Activated naive CD8-positive, alpha-beta T cell treated with anti-CD3 and anti-CD28 coated beads, Interleukin-2, amount 50 U/mL, for 24 hours (primary cell): ENCODE data around the gene PHF13.
"Not testable (repeated sequence)": the region's sequence is repeated elsewhere in the genome, so short reads cannot be mapped to it uniquely, and the experiment has no call there.

Source experiments
- ATAC-seq: fragments of 150-1000 bp; cut with Tn5 transposase; one replicate; pipeline ENCODE4 v1.10.0; 2021
- DNase-seq: peaks from one replicate; pipeline ENCODE4 v3.0.0; 2021
- H3K27ac Mint-ChIP-seq: one replicate; pipeline ENCODE4 v1.8.0; 2021; ENCODE audit warnings: mild to moderate bottlenecking, mixed read lengths
- H3K27me3 Mint-ChIP-seq: one replicate; pipeline ENCODE4 v1.8.0; 2021; ENCODE audit warnings: mixed read lengths
- H3K36me3 Mint-ChIP-seq: one replicate; pipeline ENCODE4 v1.8.0; 2021; ENCODE audit warnings: low read depth, mixed read lengths
- H3K4me1 Mint-ChIP-seq: one replicate; pipeline ENCODE4 v1.8.0; 2021; ENCODE audit warnings: mixed read lengths
- H3K4me3 Mint-ChIP-seq: one replicate; pipeline ENCODE4 v1.8.0; 2021; ENCODE audit warnings: mild to moderate bottlenecking, moderate library complexity, mixed read lengths
- H3K9me3 Mint-ChIP-seq: one replicate; pipeline ENCODE4 v1.8.0; 2021; ENCODE audit warnings: mixed read lengths

The PHF13 gene

DNA sequence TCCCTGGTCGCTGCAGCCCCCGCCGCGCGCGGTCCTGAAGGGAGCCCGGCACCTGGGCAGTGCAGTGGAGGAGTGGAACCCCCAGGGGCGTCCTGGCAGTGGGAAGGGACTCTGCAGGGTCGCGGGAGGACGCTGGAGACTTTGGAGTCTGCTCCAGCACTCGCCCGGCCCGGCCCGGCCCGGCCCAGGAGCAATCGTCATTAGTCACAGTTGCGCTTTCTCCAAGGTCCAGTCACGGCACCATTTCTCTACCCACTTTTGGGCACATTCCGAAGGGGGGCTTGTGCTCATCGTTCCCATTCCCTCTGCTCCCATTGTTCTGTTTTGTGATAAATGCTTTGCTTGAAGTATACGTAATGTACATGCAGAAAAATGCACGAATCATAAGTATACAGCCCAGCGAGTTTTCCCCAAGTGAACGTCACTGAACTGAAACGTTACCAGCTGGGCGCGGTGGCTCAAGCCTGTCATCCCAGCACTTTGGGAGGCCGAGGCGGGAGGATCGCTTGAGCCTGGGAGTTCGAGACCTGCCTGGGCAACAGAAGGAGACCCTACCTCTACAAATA, 12.1 kb downstream of the PHF13 start:
- Mint-ChIP-seq H3K9me3 (no peaks in the 10 kb centered on the region), H3K4me3 (peak overlapping the region; percentile 87), H3K27ac (peak overlapping the region; percentile 69), H3K36me3 (peaks cover 14% of the 10 kb centered on the region), H3K4me1 (peaks cover 31% of the 10 kb centered on the region), H3K27me3 (no peaks in the 10 kb centered on the region)
- DNase-seq (peak; percentile 15), ATAC-seq (peak; percentile 33)

DNA sequence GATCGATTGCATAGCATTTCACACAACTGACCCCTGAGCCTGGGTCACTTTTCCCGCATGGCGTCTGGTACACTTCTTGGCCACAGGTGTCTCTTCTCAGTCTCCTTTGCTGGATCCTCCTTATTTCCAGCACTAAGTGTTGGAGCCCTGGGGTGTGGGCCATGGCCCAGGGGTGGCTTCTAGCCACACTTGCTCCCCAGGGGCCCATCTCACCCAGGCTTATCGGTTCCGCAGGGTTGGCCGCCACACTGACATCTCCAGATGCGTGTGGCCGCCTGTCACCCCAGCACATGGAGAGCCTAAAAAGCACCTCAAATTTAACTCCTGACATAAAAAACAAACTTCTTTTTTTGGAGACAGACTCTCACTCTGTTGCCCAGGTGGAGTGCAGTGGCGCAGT, 13.5 kb downstream of the PHF13 start:
- Mint-ChIP-seq H3K4me3 (peak overlapping the region; percentile 87), H3K36me3 (peaks cover 14% of the 10 kb centered on the region), H3K9me3 (no peaks in the 10 kb centered on the region), H3K27me3 (no peaks in the 10 kb centered on the region), H3K4me1 (peaks cover 31% of the 10 kb centered on the region), H3K27ac (no peak overlapping the region)
- DNase-seq (no peak), ATAC-seq (no peak)

DNA sequence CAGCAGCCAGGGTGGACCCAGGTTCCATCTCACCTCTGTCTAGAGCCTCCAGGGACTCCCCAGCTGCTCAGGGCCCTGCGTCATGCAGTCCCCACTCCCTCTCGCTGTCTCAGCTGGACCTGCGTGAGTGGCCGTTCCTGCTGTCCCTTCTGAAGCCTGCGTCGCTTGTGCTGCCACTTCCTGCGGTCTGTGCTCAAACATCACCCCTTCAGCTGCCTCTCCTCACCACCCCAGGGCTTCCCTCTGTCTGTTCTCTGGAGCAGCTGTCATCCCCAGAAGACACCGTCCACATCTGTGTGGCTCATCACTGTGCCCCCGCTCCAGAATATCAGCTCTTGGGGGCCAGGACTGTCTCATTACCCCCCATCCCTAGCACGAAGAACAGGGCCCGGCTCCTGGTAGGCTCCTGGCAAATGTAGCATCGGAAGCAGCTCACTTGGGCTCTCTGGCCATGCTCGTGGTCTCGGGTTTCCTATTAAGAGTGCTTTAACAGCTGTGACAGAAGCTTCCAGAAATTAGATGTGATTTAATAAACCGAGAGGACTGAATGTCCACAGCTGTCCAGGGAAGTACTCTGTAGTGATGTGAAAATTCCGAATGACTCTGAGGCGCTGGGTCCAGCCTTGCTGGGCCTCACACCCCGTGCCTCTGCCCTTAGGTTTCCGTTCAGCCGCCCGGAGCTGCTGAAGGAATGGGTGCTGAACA, 14.5 kb downstream of the PHF13 start:
- no peak for DNase-seq
- Mint-ChIP-seq H3K4me1 (peaks cover 31% of the 10 kb centered on the region), H3K36me3 (peaks cover 8% of the 10 kb centered on the region), H3K4me3 (peak overlapping the region; percentile 35), H3K9me3 (no peaks in the 10 kb centered on the region), H3K27ac (no peak overlapping the region), H3K27me3 (no peaks in the 10 kb centered on the region)
- no peak for ATAC-seq

DNA sequence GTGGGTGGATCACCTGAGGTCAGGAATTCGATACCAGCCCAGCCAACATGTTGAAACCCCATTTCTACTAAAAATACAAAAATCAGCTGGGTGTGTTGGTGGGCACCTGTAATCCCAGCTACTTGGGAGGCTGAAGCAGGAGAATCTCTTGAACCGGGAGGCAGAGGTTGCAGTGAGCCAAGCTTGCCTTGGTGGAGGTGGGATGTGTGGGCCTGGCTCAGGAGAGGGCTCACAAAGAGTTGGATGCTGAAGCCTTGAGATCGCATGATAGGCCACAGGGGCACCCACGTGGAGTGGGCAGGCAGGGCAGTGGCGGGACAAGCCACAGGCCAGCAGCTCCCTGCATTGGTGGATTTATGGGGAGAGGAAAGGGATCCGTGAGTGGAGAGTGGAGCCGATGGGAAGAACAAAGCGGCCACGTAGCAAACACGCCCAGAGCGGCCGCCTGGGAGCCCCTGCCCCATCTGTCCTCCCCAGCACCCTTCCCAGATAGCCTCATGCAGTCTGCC, 15.5 kb downstream of the PHF13 start:
- Mint-ChIP-seq H3K9me3 (no peaks in the 10 kb centered on the region), H3K27ac (no peak overlapping the region), H3K27me3 (no peaks in the 10 kb centered on the region), H3K36me3 (peaks cover 15% of the 10 kb centered on the region), H3K4me1 (peaks cover 29% of the 10 kb centered on the region), H3K4me3 (no peak overlapping the region)
- ATAC-seq = no peak
- DNase-seq = no peak

DNA sequence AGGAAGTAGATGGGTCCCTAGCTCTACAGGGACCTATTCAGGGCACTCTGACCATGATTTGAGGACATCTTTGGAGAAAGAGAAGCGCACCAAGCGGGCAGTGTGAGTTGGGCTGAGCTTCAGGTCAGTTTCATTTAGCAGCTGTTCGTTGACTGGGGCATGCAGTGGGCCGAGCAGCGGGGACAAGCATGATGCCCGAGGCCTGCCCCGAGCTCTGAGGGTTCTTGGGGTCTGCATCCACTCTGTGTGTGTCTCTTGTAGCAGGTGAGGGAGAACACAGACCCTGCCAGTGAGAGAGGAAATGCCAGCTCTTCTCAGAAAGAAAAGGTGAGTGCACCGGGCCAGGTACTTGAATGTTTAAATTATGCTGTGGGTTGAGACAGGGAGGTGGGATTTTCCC, 16.5 kb downstream of the PHF13 start:
- no peak for DNase-seq
- Mint-ChIP-seq H3K27me3 (no peaks in the 10 kb centered on the region), H3K9me3 (no peaks in the 10 kb centered on the region), H3K27ac (no peak overlapping the region), H3K36me3 (peaks cover 15% of the 10 kb centered on the region), H3K4me1 (peaks cover 22% of the 10 kb centered on the region), H3K4me3 (no peak overlapping the region)
- ATAC-seq = no peak

DNA sequence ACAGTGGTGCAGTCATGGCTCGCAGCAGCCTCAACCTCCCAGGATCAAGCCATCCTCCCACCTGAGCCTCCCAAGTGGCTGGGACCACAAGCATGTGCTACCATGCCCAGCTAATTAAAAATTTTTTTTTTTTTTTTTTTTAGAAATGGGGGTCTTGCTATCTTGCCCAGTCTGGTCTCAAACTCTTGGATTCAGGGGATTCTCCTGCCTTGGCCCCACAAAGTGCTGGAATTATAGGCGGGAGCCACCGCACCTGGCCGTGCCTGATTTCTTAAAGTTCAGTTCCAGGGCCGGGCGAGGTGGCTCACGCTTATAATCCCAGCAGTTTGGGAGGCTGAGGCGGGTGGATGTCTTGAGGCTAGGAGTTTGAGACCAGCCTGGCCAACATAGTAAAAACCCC, 17.5 kb downstream of the PHF13 start:
- Mint-ChIP-seq H3K27me3 (no peaks in the 10 kb centered on the region), H3K36me3 (peaks cover 15% of the 10 kb centered on the region), H3K9me3 (no peaks in the 10 kb centered on the region)

DNA sequence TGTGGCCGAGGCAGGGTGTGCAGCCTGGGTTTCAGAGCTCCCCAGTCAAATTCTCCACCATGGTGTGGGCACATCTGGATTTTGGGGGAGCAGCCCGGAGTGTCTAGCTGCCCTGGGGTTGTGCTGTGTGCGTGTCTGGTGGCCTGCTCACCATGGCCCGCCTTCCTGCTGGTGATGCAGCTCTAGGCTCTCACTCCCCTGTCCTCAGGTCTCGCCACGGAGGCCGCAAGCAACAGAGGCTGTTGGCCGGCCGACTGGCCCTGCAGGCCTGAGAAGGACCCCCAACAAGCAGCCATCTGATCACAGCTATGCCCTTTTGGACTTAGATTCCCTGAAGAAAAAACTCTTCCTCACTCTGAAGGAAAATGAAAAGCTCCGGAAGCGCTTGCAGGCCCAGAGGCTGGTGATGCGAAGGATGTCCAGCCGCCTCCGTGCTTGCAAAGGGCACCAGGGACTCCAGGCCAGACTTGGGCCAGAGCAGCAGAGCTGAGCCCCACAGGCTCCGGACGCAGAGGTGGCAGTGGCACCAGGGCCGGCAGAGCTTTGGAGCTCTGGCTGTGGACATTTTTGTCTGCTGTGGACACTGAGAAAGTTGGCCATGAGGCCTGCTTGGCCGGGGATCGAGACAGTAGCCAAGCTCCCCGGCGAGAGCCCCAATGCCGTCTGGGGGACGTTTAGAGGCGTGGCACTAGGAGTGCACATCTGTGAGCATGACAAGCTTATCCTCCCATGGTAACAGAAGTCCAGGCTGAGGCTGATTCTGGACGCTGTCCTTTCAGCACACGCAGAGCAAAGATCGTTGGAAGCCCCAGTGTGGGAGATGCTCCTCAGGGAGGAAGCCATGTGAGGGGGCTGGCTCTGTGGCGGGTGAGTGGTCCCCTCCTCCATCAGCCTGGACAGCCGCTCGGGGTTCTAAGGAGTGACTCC, 19.3 kb downstream of the PHF13 start:
- H3K36me3 Mint-ChIP-seq = peaks cover 19% of the 10 kb centered on the region
- no peaks in the 10 kb centered on the region for H3K9me3 Mint-ChIP-seq

More for the DNA sequence above, 17.5 kb downstream of the PHF13 start:
- ATAC-seq (no peak), DNase-seq (no peak)
- Mint-ChIP-seq H3K4me1 (peaks cover 17% of the 10 kb centered on the region), H3K4me3 (no peak overlapping the region), H3K27ac (no peak overlapping the region)

DNA sequence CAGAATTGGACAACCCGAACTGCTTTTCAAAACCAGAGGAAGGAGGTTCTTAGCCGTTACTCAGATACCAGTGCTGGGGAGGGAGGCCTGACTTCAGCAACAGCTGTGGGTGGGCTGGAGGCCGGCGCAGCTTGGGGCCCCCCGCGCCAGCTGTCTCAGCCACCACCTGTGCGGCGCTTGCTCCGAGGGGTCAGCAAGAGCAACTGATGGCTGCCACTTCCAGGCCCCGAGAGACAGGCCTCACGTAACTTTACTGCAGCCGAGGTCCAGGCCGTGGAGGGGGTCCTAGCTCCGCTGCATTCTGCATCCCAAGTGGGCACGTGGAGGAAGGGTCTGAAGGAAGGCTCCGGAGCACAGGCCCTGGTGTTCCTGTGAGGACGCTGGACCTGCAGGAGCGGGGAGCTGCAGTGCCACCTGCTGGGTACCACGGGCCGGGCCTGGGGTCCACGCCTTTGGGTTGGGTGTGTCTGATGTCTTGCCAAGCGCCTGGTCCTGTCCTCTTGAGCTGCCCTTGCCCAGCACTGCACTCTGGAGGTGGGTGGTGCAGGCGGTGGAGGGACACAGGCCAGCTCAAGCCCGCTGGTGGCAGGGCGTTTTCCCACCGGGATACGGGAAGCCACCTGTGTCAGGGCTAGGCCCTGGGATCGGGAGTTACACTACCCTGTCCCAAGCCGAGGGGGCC, 21.0 kb downstream of the PHF13 start:
- peak; percentile 24 for ATAC-seq
- no peaks in the 10 kb centered on the region for H3K4me1 Mint-ChIP-seq
- H3K9me3 Mint-ChIP-seq = no peaks in the 10 kb centered on the region
- no peak overlapping the region for H3K4me3 Mint-ChIP-seq
- H3K27me3 Mint-ChIP-seq = no peaks in the 10 kb centered on the region
- H3K27ac Mint-ChIP-seq = no peak overlapping the region
- peaks cover 20% of the 10 kb centered on the region for H3K36me3 Mint-ChIP-seq
- DNase-seq = peak; percentile 58

More for the DNA sequence above, 19.3 kb downstream of the PHF13 start:
- no peak overlapping the region for H3K27ac Mint-ChIP-seq
- ATAC-seq (no peak), DNase-seq (no peak)
- no peak overlapping the region for H3K4me3 Mint-ChIP-seq
- no peaks in the 10 kb centered on the region for H3K27me3 Mint-ChIP-seq
- H3K4me1 Mint-ChIP-seq = peaks cover under 1% of the 10 kb centered on the region

DNA sequence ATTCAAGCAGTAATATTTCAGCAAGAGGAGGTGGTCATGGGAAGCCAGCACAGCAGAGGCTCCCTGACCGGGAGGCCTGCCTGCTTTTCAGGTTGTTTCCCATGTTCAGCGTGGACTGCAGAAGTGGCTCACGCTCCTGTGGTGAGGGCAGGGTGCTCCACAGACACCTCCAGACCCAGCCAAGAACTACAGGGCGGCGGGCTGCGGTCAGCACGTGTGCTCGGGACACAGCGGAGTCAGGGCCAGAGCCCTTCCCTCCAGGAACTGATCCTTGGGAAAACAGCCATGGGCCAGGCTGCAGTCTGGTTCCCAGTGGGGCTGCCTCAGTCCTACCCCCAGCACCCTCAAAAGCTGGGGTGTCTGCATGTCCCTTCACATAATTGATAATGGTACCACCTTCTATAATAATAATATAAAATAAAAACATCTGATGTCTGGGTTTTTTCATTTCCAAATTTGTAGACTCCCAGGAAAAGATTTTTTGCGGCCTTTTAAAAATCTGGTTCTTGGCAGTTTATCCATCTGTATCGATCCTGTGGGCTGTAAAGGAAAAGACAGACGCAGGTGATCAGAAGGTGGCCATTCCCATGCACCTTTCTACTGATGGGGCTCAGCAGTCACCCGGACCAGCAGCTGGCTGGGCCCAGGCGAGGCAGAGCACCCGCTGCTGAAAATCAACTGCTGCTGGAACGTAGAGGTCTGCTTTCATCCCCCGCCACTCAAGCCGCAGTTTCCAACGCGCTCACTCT, 21.8 kb downstream of the PHF13 start:
- no peaks in the 10 kb centered on the region for H3K27me3 Mint-ChIP-seq
- no peak for ATAC-seq
- no peaks in the 10 kb centered on the region for H3K9me3 Mint-ChIP-seq
- peaks cover 20% of the 10 kb centered on the region for H3K36me3 Mint-ChIP-seq
- H3K27ac Mint-ChIP-seq = no peak overlapping the region
- DNase-seq = no peak
- no peak overlapping the region for H3K4me3 Mint-ChIP-seq
- no peaks in the 10 kb centered on the region for H3K4me1 Mint-ChIP-seq

DNA sequence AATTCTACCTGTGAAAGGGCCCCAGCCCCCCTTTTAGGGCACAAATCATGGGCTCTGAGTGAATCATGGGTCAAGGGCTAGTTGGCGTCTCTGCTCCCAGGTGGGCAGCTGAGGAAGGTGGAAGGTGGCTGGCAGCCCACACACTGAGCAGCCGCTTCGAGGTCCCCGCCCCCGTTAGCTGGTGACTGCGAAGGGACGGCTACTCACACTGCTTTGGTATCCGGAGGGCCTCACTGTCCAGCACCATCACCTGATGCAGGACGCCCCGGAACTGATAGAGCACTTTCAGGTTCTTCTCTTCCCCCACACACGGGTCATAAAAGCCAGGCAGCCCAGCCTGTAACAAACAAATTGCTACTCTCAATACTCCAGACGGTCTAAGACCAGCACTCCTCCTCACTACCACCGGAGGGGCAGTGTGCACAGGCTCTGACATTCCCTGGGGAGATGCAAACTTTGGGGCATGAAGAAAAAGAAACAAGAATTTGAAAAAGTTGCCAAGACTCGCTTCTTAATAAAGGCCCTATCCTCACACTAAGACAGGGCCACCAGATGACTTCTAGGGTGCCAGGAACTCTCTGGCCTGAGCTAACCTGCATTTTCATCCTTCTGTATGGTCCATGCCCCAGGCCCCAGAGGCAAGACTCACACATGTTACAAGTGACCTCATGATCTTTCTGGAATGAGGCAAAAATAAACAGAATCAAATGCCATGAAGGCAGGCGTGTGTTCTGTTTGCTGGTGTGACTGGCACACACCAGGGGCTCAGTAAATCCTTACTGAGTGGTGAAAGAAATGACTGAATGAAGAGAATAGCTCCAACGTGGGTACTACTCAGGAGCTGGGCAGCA, 22.6 kb downstream of the PHF13 start:
- no peak for ATAC-seq
- Mint-ChIP-seq H3K36me3 (peaks cover 20% of the 10 kb centered on the region), H3K27me3 (no peaks in the 10 kb centered on the region), H3K4me1 (no peaks in the 10 kb centered on the region), H3K27ac (no peak overlapping the region), H3K9me3 (no peaks in the 10 kb centered on the region), H3K4me3 (no peak overlapping the region)
- DNase-seq = no peak

DNA sequence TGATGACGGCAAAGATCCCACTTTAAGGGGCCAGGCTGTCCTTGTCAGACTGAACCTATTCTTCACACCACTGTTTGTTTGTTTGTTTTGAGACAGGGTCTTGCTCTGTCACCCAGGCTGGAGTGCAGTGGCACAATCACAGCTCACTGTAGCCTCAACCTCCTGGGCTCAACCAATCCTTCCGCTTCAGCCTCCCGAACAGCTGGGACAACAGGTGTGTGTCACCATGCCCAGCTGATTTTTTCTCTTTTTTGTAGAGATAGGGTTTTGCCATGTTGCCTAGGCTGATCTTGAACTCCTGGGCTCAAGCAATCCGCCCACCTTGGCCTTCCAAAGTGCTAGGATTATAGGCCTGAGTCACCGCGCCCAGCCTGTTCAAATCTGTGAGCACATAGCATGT, 23.2 kb downstream of the PHF13 start:
- H3K4me3 Mint-ChIP-seq, H3K27ac Mint-ChIP-seq, ATAC-seq, DNase-seq, H3K4me1 Mint-ChIP-seq, H3K9me3 Mint-ChIP-seq, H3K27me3 Mint-ChIP-seq: not testable (repeated sequence)
- peaks cover 20% of the 10 kb centered on the region for H3K36me3 Mint-ChIP-seq

DNA sequence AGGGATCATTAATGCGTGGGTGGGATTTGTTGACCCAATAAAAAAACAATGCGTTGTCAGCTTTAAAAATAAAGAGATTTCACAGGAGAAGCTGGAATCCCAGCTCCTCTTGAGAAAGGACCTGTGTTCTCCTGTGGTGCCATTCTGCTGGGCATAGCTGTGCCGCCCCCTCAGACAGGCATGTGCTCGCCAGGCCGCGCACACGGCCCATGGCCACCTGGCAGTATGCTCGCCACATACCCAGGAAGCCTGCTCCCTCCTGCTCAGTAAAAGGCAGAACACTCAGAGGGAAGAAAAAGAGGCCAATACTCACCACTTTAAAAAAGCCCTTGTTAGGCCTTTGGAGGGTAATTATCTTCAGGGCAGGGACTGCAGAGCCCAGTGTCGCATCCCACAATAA, 24.2 kb downstream of the PHF13 start:
- no peak for ATAC-seq
- no peak overlapping the region for H3K27ac Mint-ChIP-seq

DNA sequence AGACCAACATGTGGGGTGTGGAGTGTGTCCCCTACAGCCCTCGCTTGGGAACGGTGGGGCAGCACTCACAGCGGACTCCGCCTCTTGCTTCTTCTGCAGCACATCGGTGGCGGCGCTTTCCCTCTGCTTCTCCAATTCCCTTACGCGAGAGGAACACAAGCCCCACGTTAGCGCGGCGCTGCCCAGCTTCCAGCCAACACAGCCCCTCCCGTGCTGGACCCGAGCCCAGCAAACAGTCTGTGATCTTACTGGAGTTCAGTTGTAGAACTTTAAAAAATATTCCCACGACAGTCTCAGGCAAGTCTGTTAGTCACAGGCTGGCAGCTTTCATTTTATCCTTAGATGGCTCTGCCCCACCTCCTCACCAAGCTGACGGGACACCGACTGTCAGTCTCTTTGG, 24.7 kb downstream of the PHF13 start:
- Mint-ChIP-seq H3K36me3 (peaks cover 30% of the 10 kb centered on the region), H3K4me1 (no peaks in the 10 kb centered on the region), H3K27me3 (no peaks in the 10 kb centered on the region), H3K9me3 (no peaks in the 10 kb centered on the region), H3K4me3 (no peak overlapping the region), H3K27ac (no peak overlapping the region)
- ATAC-seq = no peak
- no peak for DNase-seq

More for the DNA sequence above, 24.2 kb downstream of the PHF13 start:
- Mint-ChIP-seq H3K4me1 (no peaks in the 10 kb centered on the region), H3K9me3 (no peaks in the 10 kb centered on the region), H3K36me3 (peaks cover 26% of the 10 kb centered on the region), H3K4me3 (no peak overlapping the region), H3K27me3 (no peaks in the 10 kb centered on the region)
- no peak for DNase-seq
